8988T (cell line): Measurements from ENCODE around the gene ADAM19.

ENCODE experiments used
- DNase-seq: peaks from one replicate; pipeline ENCODE4 v3.0.0; 2011

The ADAM19 gene, protein sequence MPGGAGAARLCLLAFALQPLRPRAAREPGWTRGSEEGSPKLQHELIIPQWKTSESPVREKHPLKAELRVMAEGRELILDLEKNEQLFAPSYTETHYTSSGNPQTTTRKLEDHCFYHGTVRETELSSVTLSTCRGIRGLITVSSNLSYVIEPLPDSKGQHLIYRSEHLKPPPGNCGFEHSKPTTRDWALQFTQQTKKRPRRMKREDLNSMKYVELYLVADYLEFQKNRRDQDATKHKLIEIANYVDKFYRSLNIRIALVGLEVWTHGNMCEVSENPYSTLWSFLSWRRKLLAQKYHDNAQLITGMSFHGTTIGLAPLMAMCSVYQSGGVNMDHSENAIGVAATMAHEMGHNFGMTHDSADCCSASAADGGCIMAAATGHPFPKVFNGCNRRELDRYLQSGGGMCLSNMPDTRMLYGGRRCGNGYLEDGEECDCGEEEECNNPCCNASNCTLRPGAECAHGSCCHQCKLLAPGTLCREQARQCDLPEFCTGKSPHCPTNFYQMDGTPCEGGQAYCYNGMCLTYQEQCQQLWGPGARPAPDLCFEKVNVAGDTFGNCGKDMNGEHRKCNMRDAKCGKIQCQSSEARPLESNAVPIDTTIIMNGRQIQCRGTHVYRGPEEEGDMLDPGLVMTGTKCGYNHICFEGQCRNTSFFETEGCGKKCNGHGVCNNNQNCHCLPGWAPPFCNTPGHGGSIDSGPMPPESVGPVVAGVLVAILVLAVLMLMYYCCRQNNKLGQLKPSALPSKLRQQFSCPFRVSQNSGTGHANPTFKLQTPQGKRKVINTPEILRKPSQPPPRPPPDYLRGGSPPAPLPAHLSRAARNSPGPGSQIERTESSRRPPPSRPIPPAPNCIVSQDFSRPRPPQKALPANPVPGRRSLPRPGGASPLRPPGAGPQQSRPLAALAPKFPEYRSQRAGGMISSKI

DNA sequence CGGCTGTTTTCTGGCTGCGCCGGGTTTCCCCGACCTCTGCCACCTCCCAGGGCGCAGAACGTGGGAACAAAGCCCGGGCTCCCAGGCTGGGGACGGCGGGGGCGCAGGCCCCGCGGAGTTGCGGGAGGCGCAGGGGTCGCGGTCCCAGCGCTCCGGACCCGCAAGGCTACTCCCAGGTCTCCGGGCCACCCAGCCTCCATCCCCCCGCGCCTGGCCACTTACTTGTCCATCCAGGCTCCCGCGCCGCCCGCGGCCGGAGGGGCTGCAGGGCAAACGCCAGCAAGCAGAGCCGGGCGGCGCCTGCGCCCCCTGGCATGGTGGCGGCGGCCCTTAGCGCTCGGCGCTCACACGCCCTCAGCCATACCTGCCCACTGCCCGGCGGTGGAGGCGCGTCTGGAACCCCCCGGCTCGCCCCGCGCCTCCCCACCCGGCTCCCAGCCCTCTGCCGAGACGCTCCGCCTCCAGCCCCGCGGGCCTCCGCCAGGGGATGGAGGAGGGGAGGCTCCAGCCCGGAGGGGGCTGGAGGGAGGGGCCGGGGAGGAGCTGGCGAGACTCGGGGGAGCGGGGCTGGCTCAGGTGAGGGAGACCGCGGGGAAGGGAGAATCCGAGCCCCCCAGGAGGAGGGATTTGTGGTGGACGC, at the start of gene ADAM19:
Gene ADAM19 (minus strand): TSS at position 395 of the 640 bp plus-strand sequence. CDS start 79 bp downstream, at position 316.
- peak; percentile 34 for DNase-seq

DNA sequence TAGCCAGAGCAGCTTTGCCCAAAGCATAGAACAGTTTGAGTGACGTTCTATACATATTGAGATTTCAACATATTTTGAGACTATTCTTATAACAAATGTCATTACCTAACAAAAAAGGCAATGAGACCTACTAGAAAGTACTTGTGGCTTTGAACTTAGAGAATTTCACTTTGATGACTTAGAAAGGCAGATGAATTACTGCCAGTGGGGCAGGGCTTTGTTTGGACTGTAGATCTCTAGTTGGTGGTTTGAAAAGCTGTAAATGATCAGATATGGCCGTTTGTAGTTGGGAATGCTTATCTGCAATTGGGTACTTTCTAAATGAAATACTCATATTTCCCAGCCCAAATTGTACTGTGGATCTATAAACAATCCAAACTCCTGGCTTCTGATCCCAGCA, 48.6 kb upstream of the ADAM19 start:
- no peak for DNase-seq

DNA sequence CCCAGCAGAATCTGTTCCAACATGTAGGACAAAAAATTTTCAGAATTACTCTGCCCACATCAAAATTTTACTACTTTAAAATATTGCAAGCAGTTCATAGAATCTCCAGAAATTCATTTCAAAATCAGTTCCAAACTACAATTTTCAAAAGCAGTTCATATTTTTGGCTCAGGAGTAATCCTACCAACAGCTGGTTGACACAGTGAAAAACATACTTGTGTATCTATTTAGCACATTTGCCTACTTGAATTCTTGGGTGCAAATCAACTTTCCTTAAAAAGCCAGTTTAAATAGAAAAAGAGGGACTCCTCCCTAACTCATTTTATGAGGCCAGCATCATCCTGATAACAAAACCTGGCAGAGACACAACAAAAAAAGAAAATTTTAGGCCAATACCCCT, 45.2 kb upstream of the ADAM19 start:
- DNase-seq, result no peak

DNA sequence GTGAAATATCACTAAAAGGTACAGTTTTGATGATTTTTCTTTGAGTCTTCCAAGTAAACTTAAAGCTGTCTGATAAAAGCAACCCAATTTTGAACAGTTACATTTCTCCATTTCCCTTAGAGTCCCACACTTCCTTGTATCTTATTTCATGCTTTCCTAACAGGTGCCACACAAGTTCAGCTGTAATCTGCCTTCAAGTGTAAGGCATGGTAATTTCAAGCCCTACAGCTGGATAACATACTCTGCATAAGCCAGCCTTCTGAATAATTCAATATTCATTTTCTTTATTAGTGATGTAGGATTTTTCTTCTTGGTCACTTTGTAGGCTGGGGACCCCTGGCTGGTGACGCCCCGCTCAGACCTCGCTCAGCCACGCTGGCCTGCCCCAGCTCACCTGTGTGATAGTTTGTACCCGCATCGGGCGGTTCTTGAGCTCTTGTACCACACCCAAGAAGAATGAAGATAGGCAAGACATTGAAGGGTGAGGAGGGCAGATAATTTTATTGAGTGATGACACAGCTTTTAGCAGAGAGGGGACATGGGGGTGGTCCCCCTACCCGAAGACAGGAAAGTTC, 42.7 kb upstream of the ADAM19 start:
- DNase-seq, result no peak

DNA sequence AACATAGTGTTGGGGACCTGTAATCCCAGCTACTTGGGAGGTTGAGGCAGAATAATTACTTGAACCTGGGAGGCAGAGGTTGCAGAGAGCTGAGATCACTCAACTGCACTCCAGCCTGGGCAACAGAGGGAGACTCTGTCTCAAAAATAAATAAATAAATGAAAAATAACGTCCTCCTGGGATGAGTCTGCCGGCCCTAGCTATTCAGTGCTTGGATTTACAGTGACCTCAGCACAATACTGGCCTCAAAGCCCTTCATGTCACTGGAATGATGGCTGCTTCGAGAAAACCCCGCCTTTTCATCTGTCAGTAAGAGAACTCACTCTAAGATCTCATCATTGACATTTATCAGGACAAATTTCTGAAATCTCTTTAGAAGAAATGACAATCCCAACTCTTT, 41.2 kb upstream of the ADAM19 start:
- no peak for DNase-seq

DNA sequence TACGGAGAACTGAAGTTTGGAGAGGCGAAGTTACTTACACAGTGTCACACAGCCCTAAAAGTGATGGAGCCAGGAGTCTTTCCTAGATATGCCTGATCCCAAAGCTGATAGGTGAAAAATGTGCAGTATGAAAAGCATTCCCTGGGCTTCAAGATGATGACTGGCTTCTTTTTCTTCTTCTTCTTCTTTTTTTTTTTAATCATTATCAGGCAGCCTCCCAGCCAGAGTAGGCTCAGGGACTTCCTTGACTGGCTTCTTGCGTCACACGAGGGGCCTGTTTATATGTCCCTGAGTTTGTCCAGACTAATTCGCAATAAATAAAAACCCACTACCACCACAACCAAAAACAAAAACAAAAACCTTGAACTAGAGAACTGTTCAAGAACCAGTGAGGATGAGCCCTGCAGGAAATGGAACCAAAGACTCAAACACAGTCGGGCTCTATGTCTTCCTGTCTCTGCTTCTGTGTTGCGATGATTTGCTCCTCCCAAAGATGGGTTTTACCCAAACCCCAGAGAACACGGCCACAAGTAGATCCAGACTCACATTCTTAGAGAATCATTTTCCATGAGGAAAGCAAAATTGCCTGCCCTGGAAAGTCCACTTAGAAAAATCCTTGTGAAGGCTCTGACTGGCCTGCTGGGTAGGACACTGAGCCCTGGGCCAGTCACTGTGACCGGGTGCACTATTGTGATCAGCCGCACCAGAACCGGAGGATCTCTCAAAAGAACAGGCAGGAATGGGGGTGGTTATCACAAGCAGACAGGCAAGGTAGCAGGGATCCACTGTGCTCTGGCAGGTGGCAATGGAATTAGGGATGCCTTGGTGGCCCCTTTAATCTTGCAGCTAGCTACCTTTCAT, 38.0 kb upstream of the ADAM19 start:
- no peak for DNase-seq

DNA sequence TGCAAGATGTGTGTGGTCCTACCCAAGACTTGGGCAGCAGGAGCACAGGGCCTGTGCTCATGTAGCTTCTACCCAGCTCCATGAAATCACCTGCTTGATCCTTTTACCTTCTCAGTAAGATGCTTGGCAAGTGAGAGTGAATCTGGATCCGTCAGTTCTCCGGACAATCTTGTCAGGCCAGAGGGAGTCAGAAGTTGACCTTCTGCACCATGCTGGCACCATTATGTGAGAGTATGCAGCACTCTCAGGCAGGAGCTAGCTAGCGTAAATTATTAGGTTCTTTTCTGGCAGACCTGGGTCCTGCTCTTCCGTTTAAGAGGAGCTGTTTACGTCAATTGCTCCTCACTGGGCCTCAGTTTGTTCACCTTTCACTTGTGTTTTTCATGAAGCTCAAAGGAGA, 37.0 kb upstream of the ADAM19 start:
- no peak for DNase-seq

DNA sequence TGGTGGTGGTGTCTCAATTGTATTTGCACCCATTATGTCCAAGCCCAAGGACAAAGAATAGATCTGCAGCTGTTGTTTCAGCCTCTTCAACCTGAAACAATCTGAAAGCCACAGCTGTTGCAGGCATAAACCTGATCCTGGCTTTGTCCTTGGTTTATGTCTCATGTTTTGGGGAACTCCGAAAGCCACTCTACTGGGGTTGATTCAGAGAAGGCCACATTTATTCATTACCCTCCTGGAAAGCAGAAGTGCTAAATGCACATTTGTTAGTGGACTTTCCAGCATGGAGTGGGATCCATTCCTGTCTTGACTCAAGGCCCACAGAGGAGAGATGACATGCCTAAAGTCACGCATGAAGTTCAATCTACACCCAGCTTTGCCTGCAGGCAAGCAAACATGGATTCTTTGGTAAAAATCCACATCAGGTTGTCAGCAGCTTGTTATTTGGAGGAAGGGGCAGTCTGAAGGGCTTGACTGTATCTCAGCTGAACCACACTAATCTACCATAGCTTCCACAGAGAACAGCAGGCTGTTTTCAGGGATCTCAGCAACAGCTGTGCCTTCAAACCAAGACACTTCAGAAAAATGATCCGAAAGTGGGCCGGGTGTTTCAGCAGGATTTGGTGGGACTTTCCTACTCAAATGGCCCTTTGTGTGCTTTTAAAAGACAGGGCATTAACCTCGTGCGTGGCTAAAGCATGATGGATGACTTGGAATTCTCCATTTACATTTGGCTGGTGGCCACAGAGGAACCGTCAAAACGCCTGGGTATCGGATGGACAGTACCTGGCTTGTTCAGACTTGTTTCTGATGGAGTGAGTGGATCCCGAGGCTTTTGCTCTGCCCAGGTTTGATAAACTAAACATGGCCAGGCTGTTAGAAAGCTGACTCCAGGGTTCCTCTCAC, 36.2 kb upstream of the ADAM19 start:
- no peak for DNase-seq

DNA sequence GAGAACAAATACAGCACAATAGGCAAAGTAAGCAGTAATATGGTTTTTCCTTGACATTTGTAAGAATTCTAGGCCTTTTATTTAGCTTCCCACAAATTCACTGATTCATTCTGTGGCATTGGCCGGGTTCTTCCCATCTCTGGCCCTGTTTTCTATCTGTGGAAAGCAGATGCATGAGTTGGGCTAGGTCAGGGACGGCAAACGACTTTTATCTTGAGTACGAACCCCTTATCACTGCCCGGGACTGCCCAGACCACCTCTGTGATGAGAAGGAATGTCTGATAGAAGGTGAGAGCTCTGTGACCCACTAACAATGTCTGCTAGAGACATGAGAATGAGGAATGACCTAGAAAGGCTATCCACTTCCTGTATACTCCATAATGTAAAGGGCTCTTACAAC, 35.4 kb upstream of the ADAM19 start:
- no peak for DNase-seq

DNA sequence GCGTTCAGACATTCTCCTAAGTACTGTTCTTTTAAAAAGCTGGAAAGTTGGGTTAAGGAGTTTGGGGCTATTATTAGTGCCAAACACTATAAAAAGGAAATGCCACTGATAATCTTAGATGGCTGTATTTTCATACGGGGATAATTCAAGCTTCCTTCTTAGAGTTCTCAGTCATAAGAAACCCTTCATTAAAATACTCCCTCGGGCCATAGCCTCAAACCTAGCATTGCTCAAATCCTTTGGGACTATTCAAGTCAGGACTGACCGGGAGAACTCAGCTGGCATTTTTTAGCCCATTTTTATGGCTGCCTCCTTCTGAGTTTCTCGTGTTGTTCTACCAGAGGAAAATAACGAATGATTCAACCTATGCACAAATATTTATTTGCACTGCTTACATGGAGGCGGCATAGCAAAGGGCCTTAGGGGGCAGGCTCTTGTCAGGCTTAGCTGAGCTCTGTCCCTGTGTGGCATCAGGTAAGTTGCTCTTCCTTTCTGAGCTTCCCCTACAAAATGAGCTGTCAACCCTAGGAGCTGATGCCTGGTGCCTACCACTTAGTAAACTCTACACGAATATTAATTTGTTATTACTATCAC, 33.5 kb upstream of the ADAM19 start:
- no peak for DNase-seq

DNA sequence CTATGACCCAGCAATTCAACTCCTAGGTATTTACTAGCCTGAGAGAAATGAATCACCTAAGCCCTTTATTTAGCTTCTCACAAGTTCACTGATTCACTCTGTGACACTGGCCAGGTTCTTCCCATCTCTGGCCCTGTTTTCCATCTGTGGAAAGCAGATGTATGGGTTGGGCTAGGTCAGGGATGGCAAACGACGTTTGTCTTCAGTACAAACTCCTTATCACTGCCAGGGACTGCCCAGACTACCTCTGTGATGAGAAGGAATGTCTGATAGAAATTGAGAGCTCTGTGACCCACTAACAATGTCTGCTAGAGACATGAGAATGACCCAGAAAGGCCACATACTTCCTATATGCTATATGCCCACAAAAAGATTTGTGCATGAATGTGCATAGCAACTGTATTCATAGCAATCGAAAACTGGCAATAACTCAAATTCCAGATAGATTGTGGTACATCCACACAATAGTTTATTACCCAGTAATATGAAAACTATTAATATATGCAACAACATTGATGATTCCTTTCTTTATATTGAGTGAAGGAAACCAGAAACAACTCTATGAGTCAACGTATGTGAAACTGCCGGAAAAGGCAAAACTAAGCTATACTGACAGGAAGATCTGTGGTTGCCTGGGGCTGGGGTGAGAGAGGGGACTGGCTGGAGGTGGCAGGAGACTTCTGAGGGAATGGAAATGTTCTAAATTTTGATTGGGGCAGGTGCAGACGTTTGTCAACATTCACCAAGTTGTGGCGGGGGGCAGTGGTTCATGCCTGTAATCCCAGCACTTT, 32.0 kb upstream of the ADAM19 start:
- DNase-seq, result no peak

DNA sequence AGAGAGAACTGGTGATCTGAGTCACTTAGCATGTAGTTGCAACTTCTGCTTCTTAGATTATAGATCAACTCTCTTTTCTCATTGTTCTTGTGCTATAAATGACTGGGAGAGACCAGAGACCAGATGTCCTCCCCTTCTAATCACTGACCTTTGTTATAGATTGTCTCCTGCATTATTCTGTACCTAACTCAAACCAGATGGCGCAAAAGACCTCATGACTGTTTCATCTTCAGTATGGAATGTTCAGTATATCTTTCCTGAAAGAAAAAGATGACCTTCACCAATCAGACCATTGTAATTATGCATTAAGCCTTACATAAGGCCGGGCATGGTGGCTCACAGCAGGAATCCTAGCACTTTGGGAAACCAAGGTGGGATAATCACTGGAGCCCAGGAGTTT, 30.5 kb upstream of the ADAM19 start:
- DNase-seq, result no peak

DNA sequence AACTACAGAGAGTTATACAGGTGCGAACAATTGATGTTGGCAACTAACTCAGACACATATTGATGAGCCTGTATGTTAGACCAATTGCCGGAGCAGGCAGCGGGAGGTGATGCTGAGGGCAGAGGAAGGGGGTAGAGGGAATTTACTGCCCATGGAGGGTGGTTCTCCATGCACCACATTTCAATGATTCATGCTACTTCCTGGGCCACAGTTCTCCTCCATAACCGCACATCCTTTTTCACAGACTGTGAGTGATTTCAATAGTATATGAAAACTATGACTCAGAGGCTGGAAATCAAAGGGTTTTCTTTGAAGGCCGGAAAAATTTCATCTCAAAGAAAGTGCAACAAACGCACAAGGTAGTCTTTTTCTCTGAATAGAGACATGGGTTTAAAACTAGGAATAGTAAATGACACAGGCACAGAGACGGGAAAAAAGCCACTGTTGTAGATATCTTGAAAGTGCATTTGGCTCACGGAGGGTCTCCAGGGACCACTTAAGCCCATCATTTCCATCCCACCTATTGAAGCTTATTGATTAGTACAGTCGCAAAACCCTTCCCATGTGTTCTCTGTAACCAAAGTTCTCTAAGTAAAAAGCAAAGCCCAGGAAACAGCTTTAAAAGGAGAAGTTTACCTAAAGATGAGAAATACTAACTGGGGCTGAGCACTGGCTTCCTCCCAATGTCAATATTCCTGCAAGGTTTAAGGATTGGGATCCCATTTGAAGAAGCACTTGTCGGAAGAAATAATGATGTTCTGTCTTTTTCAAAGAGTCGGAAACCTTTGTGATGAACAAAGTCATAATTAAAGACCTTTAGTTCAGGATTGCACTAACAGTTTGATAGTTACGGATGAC, 28.0 kb upstream of the ADAM19 start:
- peak; percentile 14 for DNase-seq

DNA sequence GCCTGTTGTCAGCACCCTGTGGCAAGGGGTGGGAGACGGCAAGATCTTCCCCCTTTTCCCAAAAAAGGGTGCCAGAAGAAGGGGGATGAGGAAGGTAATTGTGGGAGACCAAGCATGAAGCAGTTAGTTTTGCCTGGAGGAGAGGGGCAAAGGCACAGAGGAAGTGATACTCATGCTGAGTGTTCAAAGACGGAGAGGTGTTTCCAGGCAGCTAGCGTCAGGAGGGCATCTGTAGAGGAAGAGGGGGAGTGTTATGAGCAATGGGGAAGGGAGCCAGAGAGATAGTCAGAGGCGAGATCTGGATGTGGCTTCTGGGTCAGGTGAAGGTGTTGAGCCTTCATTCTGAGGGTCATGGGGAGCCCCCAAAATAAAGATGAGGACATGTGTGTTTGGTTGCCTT, 26.9 kb upstream of the ADAM19 start:
- no peak for DNase-seq

DNA sequence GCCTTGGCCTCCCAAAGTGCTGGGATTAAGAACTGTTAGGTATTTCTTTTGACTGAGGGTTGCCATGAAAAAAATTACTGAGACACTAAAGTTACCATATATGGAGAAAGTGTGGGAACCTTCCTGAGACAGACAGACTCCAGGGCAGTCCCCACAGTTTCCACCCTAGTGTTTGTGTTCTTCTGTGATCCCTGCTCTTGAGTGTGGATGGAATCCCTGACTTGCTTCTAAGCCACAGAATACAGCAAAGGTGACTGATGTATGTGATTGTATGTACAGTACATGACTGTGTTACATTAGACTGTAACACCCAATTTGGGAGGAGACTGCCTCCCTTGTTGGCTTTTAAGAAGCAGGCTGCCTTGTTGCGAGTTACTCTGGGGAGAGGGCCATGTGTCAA, 24.7 kb upstream of the ADAM19 start:
- DNase-seq, result no peak

DNA sequence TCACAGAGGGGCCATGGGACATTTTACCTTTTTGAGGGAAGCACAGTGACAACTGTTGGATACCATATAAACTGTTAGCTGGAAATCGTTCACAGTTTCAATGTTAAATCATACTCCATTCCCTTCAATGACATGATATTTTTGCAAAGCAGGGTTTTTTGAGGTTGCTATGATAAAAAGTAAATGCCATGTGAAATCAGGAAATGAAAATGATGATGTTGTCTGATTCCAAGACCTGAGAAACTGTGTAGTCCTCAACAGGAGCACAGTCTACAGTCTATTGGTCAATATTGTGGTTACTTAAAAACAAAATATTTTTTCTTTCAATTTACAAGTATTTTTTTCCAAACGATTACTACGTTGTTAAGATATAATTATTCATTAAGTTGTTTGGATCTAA, 24.0 kb upstream of the ADAM19 start:
- no peak for DNase-seq

DNA sequence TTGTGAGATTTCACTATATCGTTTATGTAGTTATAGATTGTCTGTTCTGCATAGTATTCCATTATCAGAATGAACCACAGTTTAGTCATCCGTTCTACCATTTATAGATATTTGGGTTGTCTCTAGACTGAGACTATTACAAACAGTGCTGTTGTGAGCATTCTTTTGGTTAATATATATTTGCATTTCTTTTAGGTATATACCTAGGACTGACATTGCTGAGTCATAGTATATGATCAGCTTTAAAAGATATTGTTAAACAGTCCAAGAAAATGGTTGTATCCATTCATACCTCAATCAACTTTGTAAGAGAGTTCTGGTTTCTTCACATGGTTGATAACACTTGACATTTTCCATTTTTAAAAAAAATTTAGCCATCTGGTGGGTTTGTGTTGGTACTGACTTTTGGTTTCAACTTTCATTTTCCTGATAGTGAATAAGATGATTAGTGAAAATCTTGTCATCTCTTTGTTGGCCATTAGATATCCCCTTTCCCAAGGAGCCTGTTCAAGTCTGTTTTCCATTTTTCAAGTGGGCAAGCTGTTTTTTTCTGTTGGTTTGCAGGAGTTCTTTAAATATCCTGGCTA, 22.9 kb upstream of the ADAM19 start:
- no peak for DNase-seq

DNA sequence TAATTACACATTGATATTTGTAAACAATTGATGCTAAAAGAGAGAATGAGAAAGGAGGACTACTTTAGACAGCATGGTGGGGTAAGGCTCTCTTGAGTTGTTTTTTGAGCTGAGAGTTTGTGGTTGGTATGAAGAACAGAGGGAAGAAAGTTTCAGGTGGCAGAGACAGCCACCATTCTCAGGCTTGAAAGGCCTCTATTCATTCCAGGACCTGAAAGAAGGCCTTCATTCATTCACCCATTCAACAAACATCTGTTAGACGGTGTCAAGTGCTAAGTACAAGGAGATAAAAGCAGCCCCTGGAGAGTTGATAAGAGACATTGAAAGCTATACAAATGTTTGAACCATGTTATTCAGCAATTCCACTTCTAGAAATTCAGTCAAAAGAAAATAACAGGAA, 21.7 kb upstream of the ADAM19 start:
- no peak for DNase-seq
